ENCODE results near the gene UBE2N.

UBE2N gene

GRCh38 chr12:93459097-93459496 is 17.4 kb upstream of the UBE2N start:
- DNase-seq (ENCODE audit: low spot score): no peak
- Histone ChIP-seq H3K4me3 (no peak overlapping the region), H3K27ac (no peak overlapping the region)
- TF ChIP-seq CTCF (IDR thresholded peaks at IDR 0.05): no peak

- no peak for DNase-seq (ENCODE audit: low spot score)
- no peak overlapping the region for H3K4me3 ChIP-seq
- H3K27ac ChIP-seq: no peak overlapping the region
- no peak for TF ChIP-seq CTCF (IDR thresholded peaks at IDR 0.05)
These were observed 14.3 kb upstream of the UBE2N start for GRCh38 chr12:93456077-93456476.

- no peak for DNase-seq (ENCODE audit: low spot score)
- no peak overlapping the region for H3K4me3 ChIP-seq
- TF ChIP-seq CTCF (IDR thresholded peaks at IDR 0.05): no peak
These were observed 11.9 kb upstream of the UBE2N start for GRCh38 chr12:93453633-93454032.

GRCh38 chr12:93451423-93452158 is 9.8 kb upstream of the UBE2N start:
- no peak for DNase-seq (ENCODE audit: low spot score)
- Histone ChIP-seq H3K4me3 (no peak overlapping the region), H3K27ac (no peak overlapping the region)
- TF ChIP-seq CTCF (IDR thresholded peaks at IDR 0.05): no peak

More at GRCh38 chr12:93453633-93454032, 11.9 kb upstream of the UBE2N start:
- H3K27ac ChIP-seq: no peak overlapping the region

GRCh38 chr12:93449277-93449676 is 7.5 kb upstream of the UBE2N start:
- Histone ChIP-seq H3K27ac (no peak overlapping the region), H3K4me3 (no peak overlapping the region)
- no peak for TF ChIP-seq CTCF (IDR thresholded peaks at IDR 0.05)
- no peak for DNase-seq (ENCODE audit: low spot score)

- no peak for DNase-seq (ENCODE audit: low spot score)
- no peak overlapping the region for H3K27ac ChIP-seq
- no peak for TF ChIP-seq CTCF (IDR thresholded peaks at IDR 0.05)
These were observed 7.0 kb upstream of the UBE2N start for GRCh38 chr12:93448796-93449195.

GRCh38 chr12:93447555-93448290 is 6.0 kb upstream of the UBE2N start:
- DNase-seq (ENCODE audit: low spot score): no peak
- H3K27ac ChIP-seq: no peak overlapping the region
- TF ChIP-seq CTCF (IDR thresholded peaks at IDR 0.05): no peak
- H3K4me3 ChIP-seq: no peak overlapping the region

More at GRCh38 chr12:93448796-93449195, 7.0 kb upstream of the UBE2N start:
- no peak overlapping the region for H3K4me3 ChIP-seq

Measured in coronary artery (tissue), 2 donors.